Neutrophil (primary cell): Measurements from ENCODE around the gene SELENOK.

Experiments
- H3K27ac ChIP-seq: fragments of 200-600 bp; sonication (generic); 2 replicates; pipeline ENCODE4 v1.5.1; 2016; ENCODE audit warnings: mild to moderate bottlenecking, moderate library complexity
- H3K27me3 ChIP-seq: fragments of 200-600 bp; sonication (generic); 2 replicates; pipeline ENCODE4 v1.6.0; 2016; ENCODE audit warnings: mild to moderate bottlenecking
- H3K36me3 ChIP-seq: fragments of 200-600 bp; sonication (generic); 2 replicates; pipeline ENCODE4 v1.5.1; 2017
- H3K4me1 ChIP-seq, 2 experiments: fragments of 200-600 bp in 1 of 2; sonication (generic) in 1 of 2; 1 replicate in 1 of 2; 2 replicates in 1 of 2; pipeline versions ENCODE4 v1.5.1 to v1.6.1; 2013 to 2016; ENCODE audit warnings: low read depth in 1 of 2, low read length in 1 of 2, mild to moderate bottlenecking in 1 of 2, moderate library complexity in 1 of 2; ENCODE audit not compliant: control insufficient read depth in 1 of 2, insufficient read depth in 1 of 2
- H3K4me3 ChIP-seq, 2 experiments: fragments of 200-600 bp in 1 of 2; sonication (generic) in 1 of 2; 1 replicate in 1 of 2; 2 replicates in 1 of 2; pipeline ENCODE4 v1.5.1; 2013 to 2016; ENCODE audit warnings: low read depth in 1 of 2, low read length in 1 of 2, mild to moderate bottlenecking in 1 of 2, moderate library complexity in 1 of 2
- H3K9me3 ChIP-seq: fragments of 200-600 bp; sonication (generic); 2 replicates; pipeline ENCODE4 v1.5.1; 2016
- TF ChIP-seq, protein P1 (sequence below): fragments of 200-600 bp; sonication (generic); IDR thresholded peaks from 2 replicates; pipeline ENCODE4 v1.5.1; 2016; ENCODE audit warnings: antibody characterized with exemption

SELENOK gene

GRCh38 chr3:53842436-53843194 lies 49.0 kb downstream of the SELENOK start:
- Histone ChIP-seq H3K9me3 (no peaks in the 10 kb centered on the region), H3K4me3 (no peak overlapping the region), H3K27me3 (peaks cover 46% of the 10 kb centered on the region), H3K4me1 (peaks cover 15 to 17% of the 10 kb centered on the region in 2 experiments), H3K36me3 (no peaks in the 10 kb centered on the region), H3K27ac (no peak overlapping the region)
- TF ChIP-seq, protein P1, sequence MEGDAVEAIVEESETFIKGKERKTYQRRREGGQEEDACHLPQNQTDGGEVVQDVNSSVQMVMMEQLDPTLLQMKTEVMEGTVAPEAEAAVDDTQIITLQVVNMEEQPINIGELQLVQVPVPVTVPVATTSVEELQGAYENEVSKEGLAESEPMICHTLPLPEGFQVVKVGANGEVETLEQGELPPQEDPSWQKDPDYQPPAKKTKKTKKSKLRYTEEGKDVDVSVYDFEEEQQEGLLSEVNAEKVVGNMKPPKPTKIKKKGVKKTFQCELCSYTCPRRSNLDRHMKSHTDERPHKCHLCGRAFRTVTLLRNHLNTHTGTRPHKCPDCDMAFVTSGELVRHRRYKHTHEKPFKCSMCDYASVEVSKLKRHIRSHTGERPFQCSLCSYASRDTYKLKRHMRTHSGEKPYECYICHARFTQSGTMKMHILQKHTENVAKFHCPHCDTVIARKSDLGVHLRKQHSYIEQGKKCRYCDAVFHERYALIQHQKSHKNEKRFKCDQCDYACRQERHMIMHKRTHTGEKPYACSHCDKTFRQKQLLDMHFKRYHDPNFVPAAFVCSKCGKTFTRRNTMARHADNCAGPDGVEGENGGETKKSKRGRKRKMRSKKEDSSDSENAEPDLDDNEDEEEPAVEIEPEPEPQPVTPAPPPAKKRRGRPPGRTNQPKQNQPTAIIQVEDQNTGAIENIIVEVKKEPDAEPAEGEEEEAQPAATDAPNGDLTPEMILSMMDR, result no peak

- Histone ChIP-seq H3K36me3 (no peaks in the 10 kb centered on the region), H3K9me3 (no peaks in the 10 kb centered on the region), H3K4me1 (peaks cover 9 to 12% of the 10 kb centered on the region in 2 experiments), H3K4me3 (no peak overlapping the region), H3K27me3 (peaks cover 33% of the 10 kb centered on the region), H3K27ac (no peak overlapping the region)
- TF ChIP-seq, protein P1, result no peak
Observed at GRCh38 chr3:53841296-53841695, 50.4 kb downstream of the SELENOK start.

DNA sequence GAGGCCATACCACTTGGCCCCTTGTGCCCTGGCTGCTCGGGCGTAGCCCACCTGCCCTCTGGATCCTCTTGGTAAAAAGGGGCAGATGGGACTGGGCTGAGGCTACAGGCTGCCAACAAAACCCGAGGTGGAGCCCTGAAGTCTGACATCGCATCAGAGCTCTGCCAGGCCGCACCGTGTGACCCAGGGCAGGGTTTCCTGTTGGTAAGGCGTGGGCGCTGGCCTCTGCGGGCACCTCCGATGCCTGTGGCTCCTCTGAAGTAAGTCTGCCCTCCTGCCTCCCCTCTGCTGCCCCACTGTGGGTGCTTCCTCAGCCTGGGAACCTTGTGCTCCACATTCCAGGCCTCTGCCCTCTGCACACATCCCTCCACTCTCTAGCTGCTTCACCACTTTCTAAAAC lies 54.3 kb downstream of the SELENOK start:
- TF ChIP-seq, protein P1, result no peak
- Histone ChIP-seq H3K36me3 (no peaks in the 10 kb centered on the region), H3K4me1 (peaks cover 33 to 35% of the 10 kb centered on the region in 2 experiments), H3K4me3 (no peak overlapping the region), H3K9me3 (no peaks in the 10 kb centered on the region), H3K27ac (no peak overlapping the region), H3K27me3 (peaks cover 2% of the 10 kb centered on the region)

DNA sequence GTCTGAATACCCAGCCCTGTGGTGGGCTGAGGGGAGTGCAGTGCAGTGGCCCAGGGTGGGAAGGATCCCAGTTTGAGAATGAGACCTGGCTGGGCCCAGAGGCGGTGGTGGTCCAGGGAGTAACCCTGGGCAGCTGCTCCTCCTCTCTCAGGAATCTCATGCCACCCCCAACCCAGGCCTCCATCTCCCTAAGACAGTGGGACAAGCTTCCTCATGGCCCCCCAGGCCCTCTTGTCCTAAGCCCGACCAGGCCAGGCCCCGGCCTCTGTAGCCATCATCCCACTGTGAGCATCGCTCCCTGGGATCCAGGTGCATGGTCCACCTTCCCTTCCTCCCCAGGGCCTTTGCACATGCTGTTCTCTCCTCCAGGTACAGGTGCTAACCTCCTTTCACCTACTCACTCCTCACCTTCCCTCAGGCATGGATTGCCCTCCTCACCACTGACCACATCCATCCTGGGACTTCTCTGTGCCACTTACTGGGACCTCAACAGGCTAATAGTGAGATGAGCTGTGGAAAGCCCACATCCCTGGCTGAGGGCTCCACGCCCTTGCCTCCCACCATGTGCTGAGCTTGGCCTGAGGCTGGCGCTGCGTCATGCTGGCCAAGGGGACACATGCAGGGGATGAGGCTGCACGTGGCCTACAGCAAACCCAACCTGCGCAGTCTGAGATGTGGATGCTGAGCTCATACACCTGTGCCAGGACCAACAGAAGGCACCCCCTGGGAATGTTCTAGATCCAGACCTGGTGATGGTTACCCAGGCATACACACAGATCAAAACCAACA lies 55.4 kb downstream of the SELENOK start:
- TF ChIP-seq, protein P1, result no peak
- Histone ChIP-seq H3K27me3 (no peaks in the 10 kb centered on the region), H3K9me3 (no peaks in the 10 kb centered on the region), H3K4me3 (no peak overlapping the region), H3K27ac (no peak overlapping the region), H3K4me1 (peaks cover 44 to 45% of the 10 kb centered on the region in 2 experiments), H3K36me3 (no peaks in the 10 kb centered on the region)

GRCh38 chr3:53835257-53835656 lies 56.4 kb downstream of the SELENOK start:
- TF ChIP-seq, protein P1, result no peak
- Histone ChIP-seq H3K4me3 (no peak overlapping the region), H3K36me3 (no peaks in the 10 kb centered on the region), H3K4me1 (peaks cover 54 to 55% of the 10 kb centered on the region in 2 experiments), H3K27me3 (no peaks in the 10 kb centered on the region), H3K9me3 (no peaks in the 10 kb centered on the region), H3K27ac (peak overlapping the region; percentile 57)
